ENCODE data around the gene SLC25A17. TPM values are rescaled to one million over a fixed set of nuclear protein-coding genes. Genes with fewer than 3 reads are reported as not detected.

The SLC25A17 gene
- total RNA-seq, 1 donor from 2014 or later = 25.7 TPM

DNA sequence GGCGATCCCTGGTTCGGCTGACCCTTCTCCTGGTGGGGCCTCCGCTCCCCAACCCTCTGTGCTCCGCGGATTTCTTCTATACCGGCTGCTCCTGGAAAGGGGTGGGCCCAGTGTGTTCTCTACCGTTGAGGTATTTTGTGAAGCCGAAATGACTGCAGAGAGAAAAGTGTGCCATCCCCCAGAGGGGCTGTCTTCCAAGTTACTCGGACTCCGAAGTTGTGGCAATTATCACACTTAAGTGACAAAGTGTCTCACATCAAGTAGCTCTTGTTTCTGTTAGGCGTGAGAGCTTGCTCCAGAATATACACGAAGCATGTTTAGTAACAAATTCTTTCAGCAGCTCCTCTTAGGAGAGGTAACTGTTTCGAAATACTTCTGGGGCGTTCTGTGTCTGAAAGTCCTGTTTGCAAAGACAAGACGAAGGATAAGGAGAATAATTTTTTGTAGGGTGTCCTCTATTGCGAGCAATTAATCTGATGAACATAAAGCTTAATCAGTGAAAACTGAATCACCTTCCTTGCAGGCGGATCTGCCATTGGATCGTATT lies 38.2 kb upstream of the SLC25A17 start:
- DNase-seq (ENCODE audit: low read depth, low spot score) = no peak
- H3K4me1 Mint-ChIP-seq = peaks cover 55% of the 10 kb centered on the region
- H3K4me3 Mint-ChIP-seq = peak overlapping the region; percentile 96
- H3K27me3 Mint-ChIP-seq (ENCODE audit: low read depth) = no peaks in the 10 kb centered on the region
- no peaks in the 10 kb centered on the region for H3K9me3 Mint-ChIP-seq
- peak overlapping the region; percentile 100 for H3K27ac Mint-ChIP-seq (ENCODE audit: unreplicated experiment)
- TF ChIP-seq, protein P1, sequence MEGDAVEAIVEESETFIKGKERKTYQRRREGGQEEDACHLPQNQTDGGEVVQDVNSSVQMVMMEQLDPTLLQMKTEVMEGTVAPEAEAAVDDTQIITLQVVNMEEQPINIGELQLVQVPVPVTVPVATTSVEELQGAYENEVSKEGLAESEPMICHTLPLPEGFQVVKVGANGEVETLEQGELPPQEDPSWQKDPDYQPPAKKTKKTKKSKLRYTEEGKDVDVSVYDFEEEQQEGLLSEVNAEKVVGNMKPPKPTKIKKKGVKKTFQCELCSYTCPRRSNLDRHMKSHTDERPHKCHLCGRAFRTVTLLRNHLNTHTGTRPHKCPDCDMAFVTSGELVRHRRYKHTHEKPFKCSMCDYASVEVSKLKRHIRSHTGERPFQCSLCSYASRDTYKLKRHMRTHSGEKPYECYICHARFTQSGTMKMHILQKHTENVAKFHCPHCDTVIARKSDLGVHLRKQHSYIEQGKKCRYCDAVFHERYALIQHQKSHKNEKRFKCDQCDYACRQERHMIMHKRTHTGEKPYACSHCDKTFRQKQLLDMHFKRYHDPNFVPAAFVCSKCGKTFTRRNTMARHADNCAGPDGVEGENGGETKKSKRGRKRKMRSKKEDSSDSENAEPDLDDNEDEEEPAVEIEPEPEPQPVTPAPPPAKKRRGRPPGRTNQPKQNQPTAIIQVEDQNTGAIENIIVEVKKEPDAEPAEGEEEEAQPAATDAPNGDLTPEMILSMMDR (conservative IDR thresholded peaks at IDR 0.05) = no peak
- no peaks in the 10 kb centered on the region for H3K36me3 Mint-ChIP-seq (ENCODE audit: low read depth)

DNA sequence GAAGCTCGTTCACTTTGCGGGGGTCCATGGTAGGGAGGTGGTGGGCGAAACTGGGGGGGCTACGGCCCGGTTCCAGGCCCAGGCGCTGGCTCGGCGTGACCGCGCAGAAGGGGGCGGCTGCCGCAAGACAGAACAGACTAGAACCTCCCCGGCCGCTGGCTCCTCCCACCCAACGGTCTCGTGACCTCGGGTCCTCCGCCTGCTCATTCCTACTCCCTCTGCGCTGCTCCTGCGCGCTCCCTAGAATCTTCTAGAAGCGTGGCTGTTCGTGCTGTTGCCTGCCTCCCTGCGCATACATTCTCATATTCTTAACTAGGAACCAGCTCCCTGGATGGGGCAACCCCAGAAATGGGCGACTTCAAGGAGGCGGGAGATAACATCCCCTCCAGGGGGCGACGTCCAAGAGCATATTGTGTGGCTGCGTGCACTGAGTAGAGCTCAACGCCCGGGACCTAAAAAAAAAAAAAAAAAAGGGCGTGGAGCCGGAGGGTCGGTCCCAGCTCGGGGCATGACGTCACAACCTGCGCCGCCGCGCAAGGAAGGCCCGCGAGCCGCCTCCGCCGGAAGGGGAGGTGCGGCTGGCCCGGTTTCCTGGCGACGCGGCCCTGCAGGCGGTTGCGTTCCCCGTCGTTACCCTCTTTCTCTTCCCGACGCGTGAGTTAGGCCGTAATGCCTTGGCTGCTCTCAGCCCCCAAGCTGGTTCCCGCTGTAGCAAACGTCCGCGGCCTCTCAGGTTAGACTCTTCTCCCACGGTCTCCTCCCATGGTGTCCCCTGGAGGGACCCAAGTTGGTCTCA lies 37.6 kb upstream of the SLC25A17 start, which contains the start of the genes ST13 and XPNPEP3:
TSS of gene ST13 (minus strand) at position 127 of the 796 bp plus-strand sequence. CDS start at position 28, 99 bp downstream.
TSS of gene XPNPEP3 (plus strand) at position 636 of the 796 bp plus-strand sequence. CDS start at position 670, 34 bp downstream.
- Mint-ChIP-seq H3K4me1 (peaks cover 58% of the 10 kb centered on the region), H3K36me3 (ENCODE audit: low read depth) (no peaks in the 10 kb centered on the region), H3K4me3 (peak within 1 kb of the TSS; percentile 96), H3K9me3 (no peaks in the 10 kb centered on the region), H3K27ac (ENCODE audit: unreplicated experiment) (peak within 1 kb of the TSS; percentile 100), H3K27me3 (ENCODE audit: low read depth) (no peaks in the 10 kb centered on the region)
- TF ChIP-seq, protein P1 (conservative IDR thresholded peaks at IDR 0.05) = peak; percentile 46
- peak; percentile 94 for DNase-seq (ENCODE audit: low read depth, low spot score)

DNA sequence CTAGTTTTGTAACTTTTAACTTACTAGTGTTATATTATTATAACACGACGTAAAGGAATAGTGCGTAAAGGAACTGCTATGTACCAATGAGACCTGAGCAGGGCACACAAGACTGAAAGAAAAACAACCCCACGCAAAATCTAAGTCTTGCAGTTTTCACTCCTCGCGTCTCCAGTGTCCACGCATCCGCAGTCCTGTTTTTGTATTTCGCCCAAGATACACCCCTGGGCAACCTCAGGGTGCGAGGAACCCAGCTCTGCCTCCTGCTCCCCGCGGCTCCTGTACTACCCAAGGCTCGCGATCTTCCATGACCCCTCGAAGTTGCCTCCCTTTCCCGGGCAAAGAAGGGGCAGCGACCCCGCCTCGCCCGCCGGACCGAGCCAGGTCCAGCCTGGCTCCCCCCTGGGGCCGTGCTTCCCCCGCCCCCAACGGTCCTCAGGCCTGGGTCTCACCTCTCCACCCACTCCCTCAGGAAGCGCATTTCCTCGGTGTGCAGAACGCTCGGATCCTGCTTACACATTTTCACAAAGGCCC lies 36.9 kb upstream of the SLC25A17 start:
- Mint-ChIP-seq H3K27ac (ENCODE audit: unreplicated experiment) (peak overlapping the region; percentile 100), H3K4me1 (peaks cover 63% of the 10 kb centered on the region), H3K27me3 (ENCODE audit: low read depth) (no peaks in the 10 kb centered on the region)

DNA sequence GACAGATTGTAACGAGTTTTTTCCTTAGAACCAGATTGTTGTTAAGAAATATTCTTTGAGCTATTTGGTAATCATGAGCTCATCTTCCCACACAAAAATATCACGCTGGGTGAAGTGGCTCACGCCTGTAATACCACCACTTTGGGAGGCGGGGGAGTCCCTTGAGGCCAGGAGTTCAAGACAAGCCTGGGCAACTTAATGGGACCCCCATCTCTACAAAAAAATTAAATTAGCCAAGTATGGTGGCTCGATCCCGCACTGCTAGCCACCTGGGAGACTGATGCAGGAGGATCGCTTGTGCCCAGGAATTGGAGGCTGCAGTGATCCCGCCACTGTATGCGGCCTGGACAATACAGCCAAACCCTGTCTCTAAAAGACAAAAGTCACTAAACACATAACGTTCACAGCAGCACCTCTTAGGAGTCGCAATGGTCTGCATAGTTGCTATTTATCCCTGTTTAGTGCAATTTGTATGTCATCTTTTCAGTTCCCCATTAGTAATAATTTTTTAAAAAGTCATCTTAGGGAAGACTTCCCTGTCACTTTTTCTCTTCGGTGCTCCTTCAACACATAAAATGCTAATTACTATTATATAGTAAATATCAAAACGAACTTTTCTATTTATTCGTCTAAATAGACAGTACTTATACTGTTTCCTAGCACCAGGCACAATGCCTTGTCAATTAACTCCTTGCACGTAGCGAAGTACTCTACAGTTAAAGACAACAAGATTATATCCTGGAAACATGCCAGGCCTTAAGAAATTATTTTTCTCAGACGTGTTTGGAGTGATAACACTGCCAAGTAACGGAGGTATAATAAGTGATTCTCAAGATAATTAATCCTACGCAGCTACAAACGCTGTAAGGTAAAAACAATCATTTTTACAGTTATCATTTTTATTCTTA lies 36.2 kb upstream of the SLC25A17 start:
- no peak for DNase-seq (ENCODE audit: low read depth, low spot score)
- Mint-ChIP-seq H3K27ac (ENCODE audit: unreplicated experiment) (peak overlapping the region; percentile 83), H3K27me3 (ENCODE audit: low read depth) (no peaks in the 10 kb centered on the region)

More for the DNA sequence above, 36.9 kb upstream of the SLC25A17 start:
- Mint-ChIP-seq H3K36me3 (ENCODE audit: low read depth) (no peaks in the 10 kb centered on the region), H3K4me3 (peak overlapping the region; percentile 96), H3K9me3 (no peaks in the 10 kb centered on the region)
- no peak for DNase-seq (ENCODE audit: low read depth, low spot score)
- TF ChIP-seq, protein P1 (conservative IDR thresholded peaks at IDR 0.05) = no peak

More for the DNA sequence above, 36.2 kb upstream of the SLC25A17 start:
- TF ChIP-seq, protein P1 (conservative IDR thresholded peaks at IDR 0.05) = no peak
- Mint-ChIP-seq H3K9me3 (no peaks in the 10 kb centered on the region), H3K4me1 (peaks cover 63% of the 10 kb centered on the region), H3K36me3 (ENCODE audit: low read depth) (no peaks in the 10 kb centered on the region), H3K4me3 (peak overlapping the region; percentile 96)

Measured in neural crest cell (in vitro differentiated cells).